Measurements from ENCODE around the gene IL1RAP.
"Not testable (repeated sequence)": the region's sequence is repeated elsewhere in the genome, so short reads cannot be mapped to it uniquely, and the experiment has no call there.

DNA sequence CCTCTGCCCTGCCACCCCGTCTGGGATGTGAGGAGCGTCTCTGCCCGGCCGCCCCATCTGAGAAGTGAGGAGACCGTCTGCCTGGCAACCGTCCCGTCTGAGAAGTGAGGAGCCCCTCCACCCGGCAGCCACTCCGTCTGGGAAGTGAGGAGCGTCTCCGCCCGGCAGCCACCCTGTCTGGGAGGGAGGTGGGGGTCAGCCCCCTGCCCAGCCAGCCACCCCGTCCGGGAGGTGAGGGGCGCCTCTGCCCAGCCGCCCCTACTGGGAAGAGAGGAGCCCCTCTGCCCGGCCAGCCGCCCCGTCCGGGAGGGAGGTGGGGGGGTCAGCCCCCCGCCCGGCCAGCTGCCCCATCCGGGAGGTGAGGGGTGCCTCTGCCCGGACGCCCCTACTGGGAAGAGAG lies 40.6 kb upstream of the IL1RAP start:
- TF ChIP-seq, protein P1, sequence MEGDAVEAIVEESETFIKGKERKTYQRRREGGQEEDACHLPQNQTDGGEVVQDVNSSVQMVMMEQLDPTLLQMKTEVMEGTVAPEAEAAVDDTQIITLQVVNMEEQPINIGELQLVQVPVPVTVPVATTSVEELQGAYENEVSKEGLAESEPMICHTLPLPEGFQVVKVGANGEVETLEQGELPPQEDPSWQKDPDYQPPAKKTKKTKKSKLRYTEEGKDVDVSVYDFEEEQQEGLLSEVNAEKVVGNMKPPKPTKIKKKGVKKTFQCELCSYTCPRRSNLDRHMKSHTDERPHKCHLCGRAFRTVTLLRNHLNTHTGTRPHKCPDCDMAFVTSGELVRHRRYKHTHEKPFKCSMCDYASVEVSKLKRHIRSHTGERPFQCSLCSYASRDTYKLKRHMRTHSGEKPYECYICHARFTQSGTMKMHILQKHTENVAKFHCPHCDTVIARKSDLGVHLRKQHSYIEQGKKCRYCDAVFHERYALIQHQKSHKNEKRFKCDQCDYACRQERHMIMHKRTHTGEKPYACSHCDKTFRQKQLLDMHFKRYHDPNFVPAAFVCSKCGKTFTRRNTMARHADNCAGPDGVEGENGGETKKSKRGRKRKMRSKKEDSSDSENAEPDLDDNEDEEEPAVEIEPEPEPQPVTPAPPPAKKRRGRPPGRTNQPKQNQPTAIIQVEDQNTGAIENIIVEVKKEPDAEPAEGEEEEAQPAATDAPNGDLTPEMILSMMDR (conservative IDR thresholded peaks at IDR 0.05; ENCODE audit: low read length), result not testable (repeated sequence)
- TF ChIP-seq EZH2phosphoT487 (IDR thresholded peaks at IDR 0.05; ENCODE audit: borderline replicate concordance), result not testable (repeated sequence)
